HG03060 (cell line): Measurements from ENCODE around the gene TIGD3.

Experiments used
- ATAC-seq: cut with Tn5 transposase; IDR thresholded peaks from one replicate; pipeline ENCODE4 v1.9.1; 2021; ENCODE audit warnings: low read depth, moderate number of reproducible peaks; ENCODE audit not compliant: unreplicated experiment

The TIGD3 gene

DNA sequence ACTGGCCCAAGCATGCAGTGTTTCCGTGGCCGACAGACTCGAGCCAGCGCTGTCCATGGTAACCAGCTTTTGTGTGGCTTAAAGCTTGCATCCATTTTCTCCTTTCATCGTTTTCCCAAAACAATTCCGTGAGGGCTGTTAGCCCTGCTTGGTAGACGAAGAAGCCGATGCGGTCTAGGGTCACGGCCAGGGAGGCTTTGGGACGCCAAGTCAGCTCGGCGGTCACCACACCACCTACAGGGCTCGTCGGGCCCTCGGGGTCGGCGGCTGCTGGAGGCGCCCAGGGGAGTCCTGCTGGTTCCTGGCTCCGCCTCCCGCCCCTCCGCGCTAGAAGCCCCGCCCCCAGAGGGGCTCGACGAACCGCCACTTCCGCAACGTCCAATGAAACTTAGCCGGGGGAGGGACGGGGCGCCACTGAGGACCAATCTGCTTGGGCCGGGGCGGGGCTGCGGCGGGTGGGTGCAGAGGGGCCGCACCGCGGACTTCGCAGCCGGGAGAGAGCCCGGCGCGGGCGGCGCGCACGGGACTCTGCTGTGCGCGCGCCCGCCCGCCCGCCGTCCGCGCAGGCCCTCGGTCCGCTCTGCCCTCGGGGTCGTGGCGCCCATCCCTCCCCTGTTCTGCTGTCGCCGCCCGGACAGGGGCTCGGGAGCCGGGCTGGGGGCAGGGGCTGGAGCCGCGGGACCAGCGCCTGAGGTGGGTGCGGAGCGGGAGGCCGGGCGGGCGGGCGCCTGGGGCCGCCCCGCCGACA lies at the start of gene TIGD3:
TIGD3 (plus strand) TSS at position 487 of the 748 bp plus-strand sequence. CDS start 1,058 bp downstream, outside the sequence.
- peak; percentile 61 for ATAC-seq

- no peak for ATAC-seq
Observed at GRCh38 chr11:65305501-65306268, 48.9 kb upstream of the TIGD3 start.

DNA sequence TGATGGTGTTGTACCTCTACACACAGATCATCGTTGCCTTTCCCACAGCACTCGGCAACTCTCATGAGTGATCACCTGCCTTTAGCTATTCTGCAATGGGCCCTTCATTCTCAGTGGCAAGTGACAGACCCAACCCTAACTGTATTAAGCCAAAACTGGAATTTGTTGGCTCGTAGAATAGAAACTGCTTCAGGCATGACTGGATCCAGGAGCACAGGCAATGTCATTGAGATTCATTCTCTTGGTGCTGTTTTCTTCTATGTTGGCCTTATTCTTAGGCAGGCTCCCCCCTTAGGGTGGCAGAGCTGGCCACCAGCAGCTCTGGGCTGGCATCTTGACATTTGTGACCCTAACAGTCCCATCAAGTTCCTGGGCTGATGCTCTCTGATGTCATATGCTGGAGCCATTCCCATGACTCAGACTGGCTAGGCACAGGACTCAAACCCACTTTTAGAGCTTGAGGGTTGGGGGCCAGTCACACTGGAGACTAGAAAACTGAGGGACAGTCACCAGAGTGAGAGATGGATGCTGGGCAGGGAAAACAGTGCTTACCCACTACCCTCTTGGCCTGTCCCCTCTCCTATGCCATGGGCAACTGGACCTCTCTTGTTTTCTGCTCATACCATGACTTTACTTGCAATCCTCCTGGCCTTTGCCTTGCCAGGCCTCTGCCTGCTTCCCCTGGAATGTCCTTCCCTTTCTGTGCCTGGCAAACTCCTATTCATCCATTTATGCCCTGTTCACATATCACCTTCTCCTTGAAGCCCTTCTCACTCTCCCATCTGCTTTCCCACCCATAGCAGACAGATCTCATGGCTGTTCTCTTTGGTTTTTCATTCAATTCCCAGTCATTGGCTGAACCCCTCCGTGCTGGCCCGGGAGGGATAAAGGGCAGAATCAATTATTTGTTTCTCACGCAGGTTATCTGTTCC lies 47.0 kb upstream of the TIGD3 start:
- ATAC-seq: no peak

DNA sequence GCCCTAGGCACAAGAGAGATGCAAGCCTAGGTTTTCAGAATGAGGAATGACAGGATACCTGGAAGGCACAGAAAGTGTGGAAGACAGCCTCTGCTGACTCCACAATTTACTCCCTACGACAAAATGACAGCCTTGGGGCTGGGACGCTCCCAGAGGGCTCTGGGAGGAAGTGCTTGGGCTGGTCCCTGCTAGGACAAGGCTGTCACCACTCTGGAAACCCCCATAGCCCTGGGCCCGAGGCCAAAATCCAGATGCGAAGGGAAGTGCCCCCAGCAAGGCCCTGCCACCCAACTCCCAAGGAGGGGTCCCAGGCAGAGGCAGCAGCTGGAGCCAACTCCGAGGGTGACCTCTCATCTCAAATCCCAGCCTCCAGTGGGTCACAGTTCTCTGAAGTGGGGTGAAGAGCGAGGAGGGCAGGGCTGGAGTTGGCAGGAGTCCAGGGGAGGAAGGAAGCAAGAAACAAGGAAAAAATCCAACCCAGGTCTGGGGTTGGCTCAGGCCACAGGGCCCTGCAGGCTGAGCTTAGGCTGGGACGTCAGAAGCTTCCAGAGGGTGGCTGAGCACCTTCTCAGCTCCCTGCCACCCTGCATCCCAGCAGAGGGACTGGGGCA lies 46.2 kb upstream of the TIGD3 start:
- no peak for ATAC-seq

DNA sequence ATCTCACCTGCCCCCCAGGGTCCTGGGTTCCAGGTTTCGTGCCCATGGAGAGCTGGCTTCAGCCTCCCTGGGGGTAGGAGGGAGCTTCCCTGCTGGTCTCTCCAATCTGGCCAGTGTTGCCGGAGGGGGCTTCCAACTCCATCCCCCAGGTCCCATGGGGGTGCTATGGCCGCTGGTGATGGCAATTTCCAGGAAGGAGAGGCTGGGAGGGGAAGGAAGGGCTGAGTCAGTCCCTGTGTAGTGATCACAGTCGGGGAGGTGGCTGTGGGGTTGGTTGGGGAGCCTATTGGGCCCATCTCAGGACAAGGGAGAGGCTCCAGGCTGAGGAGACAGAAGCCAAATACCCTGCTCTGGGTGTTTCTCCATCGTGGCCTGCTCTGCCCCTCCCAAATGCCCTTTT lies 45.5 kb upstream of the TIGD3 start:
- ATAC-seq: no peak

DNA sequence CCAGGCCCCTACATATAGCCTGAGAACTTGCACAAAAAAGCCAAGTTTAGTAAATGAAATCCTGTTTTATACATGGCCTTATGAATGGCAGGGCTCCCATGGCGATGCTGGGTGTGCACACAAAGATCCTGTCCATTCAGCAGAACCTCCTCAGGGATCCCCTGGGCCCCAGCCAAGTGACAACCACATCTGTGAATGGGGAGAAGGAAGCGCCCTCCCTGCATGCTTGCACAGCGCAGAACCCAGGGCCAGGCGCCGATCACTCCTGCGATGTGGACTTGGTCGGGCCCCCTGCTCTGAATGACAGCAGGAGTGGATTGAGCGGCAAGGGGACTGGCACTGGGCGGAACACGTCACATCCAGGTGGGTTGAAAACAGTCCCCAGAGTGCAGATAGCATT lies 44.3 kb upstream of the TIGD3 start:
- no peak for ATAC-seq

GRCh38 chr11:65310736-65311135 lies 43.8 kb upstream of the TIGD3 start:
- ATAC-seq: no peak

DNA sequence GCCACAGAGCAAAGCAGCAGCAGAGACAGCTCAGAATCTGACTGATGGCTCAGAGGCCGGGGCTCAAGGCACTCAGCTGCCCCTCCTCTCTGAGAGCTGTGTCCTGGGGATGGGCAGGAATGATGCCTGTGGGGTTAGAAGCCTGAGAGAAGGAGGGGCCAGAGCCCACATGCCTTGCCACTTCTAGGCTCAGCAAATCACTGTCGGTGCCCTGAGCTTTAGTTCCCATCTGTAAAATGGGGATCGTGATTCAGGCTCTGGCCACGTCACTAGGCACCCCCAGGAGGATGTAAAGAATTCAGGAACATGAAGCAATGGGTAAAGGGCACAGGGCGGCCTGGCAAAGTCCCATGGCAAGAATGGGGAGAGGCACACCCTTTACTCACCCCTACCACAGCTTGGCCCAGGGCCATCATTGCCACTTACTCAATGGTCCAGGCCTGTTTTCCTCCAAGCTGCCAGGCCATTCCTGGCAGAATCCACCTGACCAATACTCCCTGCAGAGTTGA lies 43.3 kb upstream of the TIGD3 start:
- ATAC-seq: no peak

DNA sequence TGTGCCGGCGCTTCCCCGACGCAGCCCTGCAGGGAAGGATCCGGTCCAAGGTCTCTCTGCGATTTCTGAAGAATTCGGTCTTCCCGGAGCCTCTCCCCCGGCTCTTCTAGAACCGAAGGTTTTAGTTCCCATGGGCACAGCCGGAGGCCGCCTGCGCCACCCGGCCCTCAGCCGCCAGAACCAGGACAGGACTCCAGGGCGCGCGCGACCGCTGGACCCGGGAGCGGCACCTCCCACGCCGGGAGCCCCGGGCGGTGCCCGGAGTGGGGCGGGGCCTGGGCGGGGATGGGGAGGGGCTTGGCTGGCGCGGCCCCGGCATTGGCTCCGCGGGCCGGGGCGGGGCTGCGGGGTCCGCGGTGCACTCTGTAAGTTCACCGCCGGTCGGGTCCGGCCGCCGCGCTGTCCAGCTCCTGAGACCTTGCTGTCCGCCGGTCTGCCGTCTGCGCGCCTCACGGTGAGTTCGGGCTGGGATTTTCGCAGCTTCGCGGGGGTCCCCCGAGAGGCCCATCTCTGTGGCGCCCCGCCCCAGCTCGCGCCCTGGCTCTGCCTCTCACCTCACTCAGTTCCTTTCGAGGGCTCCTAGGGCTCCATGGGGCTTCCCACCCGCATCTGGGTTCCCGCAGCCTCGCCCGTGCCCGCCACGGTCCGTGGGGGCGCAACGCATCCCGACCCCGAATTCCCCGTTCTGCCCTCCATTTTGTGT lies 39.9 kb upstream of the TIGD3 start, which contains the start of gene CDC42EP2:
CDC42EP2 (plus strand) TSS at position 366 of the 703 bp plus-strand sequence. CDS start 6,033 bp downstream, outside the sequence.
- no peak for ATAC-seq

GRCh38 chr11:65315204-65315865 lies 39.2 kb upstream of the TIGD3 start:
- ATAC-seq: no peak

- ATAC-seq: no peak
Observed at GRCh38 chr11:65315866-65316226, 38.7 kb upstream of the TIGD3 start.

DNA sequence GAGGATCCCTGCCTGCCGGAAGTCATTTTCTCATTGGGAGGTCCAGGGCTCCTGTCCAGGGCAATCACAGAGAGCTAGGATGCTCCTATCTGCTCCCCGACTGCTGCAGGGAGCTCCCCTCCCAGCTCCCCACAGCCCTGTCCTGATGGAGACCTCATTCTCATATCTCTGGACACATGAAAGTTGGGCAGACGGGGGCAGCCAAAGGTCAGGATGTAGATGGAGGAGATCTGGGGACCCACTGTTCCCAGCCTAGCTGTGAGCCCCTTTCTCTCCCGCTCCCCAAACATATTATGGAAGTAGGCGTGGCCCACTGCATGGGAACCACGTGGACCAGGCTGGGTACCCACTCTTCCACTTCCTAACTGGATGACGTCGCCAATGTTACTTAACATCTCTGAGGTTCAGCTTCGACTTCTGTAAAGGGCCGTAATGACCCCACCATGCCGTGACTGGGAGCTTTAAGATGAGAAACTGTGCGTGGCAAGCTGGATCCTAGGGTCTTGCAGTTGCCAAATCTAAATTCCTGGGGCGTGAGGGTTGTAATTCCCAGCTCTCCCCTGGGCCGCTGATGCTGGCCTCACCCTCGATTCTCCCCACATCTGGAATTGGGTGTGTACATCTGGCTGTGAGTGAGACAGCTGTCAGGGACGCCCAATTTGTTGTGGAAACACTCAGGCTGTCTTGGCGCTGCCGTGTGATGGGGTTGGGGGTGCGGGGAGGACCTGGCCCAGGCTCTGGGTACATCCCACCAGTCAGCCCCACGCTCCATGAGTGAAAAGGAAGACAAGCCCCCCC lies 38.1 kb upstream of the TIGD3 start:
- no peak for ATAC-seq

DNA sequence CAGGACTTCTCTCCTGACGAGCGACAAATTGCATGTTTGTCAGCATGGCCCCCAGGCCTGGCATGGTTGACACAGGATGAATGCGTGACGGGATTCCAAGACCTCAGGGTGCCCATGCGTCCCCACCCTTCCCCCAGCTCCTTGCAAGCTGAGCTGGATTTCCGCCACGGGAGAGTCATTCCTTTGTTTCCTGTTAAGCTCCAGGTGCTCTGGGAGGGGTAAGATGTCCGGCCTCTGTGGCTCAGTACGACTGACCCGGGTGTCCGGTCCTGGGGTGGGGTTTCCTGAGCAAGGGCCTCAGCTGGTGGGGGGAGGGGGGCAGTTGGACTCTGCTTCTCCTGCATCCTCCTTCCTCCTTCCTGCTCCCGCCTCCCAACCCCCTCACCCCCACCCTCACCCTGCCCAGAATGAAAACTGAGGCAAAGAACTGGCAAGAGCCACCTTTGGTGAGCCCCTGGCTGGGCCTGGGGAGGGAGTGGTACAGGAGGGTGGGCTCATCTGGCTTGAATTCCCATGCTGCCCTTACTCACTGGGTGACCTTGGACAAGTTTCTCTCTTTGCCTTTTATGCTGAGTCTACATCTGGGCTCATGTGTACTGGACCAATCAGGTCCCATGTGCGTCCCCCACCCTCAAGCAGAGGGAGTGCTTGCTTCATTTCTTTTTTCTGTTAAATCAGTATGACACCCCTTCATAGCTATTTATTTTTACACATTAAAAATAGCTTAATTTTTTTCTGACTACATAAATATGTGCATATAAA lies 37.3 kb upstream of the TIGD3 start:
- ATAC-seq: no peak

DNA sequence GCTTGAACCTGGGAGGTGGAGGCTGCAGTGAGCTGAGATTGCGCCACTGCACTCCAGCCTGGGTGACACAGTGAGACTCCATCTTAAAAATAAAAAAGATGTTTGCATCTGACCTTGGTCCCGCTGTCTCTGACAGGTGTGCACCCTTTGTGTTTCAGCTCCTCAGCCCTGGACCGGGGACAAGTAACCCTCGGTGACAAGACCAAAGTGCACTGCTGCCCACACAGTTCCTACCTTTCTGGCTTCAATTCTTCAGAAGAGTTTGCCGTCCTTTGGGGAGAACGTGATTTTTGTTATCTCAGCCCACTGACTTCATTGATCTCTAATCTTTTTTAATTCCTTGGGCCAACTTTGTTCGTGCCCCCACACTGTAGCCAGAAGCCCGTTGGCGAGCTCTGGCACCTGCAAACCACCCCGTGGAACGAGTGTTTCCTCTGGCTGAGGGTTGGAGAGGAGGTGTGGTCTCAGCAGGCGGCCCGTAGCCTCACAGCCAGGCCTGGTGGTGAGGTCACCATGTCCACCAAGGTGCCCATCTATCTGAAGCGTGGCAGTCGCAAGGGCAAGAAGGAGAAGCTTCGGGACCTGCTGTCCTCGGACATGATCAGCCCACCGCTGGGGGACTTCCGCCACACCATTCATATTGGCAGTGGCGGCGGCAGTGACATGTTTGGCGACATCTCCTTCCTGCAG lies 34.0 kb upstream of the TIGD3 start:
- no peak for ATAC-seq

- ATAC-seq: no peak
Observed at GRCh38 chr11:65321076-65321475, 33.5 kb upstream of the TIGD3 start.

DNA sequence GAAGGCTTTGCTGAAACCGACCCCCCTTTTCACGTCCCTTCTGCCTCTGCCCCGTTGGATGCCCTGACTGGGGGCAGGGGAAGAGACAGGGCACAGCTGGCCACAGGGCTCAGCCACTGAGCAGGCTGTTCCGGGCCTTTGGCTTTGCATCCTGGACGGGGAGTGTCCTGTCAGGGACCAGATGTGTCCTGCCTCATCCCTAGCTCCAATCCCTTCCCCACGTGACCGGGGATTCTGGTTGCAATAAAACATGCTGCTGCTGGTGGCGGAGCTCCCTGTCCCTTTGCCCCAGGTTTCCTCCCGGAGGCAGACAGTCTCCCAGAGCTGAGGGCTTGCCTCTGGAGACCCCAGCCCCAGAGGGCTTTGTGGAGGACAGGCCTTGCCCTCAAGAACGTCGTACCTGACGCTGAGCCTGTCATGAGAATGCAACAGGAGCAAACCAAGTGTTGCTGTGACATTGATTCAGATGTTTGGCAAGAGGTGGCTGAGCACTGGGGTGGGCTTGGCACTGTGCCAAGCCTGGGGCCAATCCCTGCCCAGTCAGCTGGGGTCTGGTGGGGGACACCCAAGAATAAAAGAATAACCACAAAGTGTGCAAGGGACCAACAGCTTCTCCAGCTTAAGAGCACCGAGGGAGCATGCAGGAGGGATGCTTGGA lies 32.6 kb upstream of the TIGD3 start:
- ATAC-seq: no peak
